ENCODE results near the gene RPTOR. TPM values are rescaled to one million over a fixed set of nuclear protein-coding genes. Genes with fewer than 3 reads are reported as not detected.

RPTOR gene
- total RNA-seq, 2 experiments from 2014 or later = 45.3 to 49.1 TPM

- peak; percentile 32 for ATAC-seq
Observed at GRCh38 chr17:80871341-80871740, 326.7 kb downstream of the RPTOR start.

DNA sequence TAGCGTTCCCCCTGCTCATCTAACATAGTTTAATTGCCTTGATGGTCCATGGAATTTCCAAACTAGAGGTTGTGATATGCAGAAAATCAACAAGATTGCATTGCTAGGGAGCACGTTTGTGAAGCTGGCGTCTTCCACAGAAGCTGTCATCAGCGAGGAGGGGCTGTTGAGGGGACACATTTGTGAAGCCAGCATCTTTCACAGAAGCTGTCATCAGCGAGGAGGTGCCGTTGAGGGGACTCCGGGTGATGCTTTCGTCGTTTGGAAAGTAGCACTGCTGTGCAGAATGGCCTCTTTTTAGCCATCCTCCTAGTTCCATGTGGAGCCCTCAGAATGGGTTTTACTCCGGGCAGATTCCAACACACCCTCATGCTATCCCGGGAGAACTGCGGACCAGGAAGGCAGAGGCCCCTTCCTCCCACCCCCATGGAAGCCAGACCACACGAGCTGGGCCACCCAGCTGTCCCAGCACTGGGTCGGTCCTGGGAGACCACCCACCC, 327.4 kb downstream of the RPTOR start:
- TF ChIP-seq CTCF (IDR thresholded peaks at IDR 0.05) = no peak
- Mint-ChIP-seq H3K27ac (peak overlapping the region; percentile 77), H3K9me3 (no peaks in the 10 kb centered on the region), H3K36me3 (ENCODE audit: low read depth) (peaks cover 37% of the 10 kb centered on the region), H3K27me3 (no peaks in the 10 kb centered on the region), H3K4me3 (no peak overlapping the region), H3K4me1 (ENCODE audit: low read depth) (peaks cover 76% of the 10 kb centered on the region)
- intact Hi-C loops (cut with micrococcal nuclease) = no loop called here
- DNase-seq (no peak), ATAC-seq (no peak)
- CTCF ChIA-PET = interaction anchor here (0.6 to 1.6 kb wide), 3 partner anchors 8 to 87 kb away, joined by 3 to 9 read pairs (median 3); no protein-coding TSS in a partner anchor
- POLR2A ChIA-PET = interaction anchor here (1.8 kb wide), 1 partner anchor 9 kb away, joined by 4 read pairs; no protein-coding TSS in a partner anchor

More at GRCh38 chr17:80871341-80871740, 326.7 kb downstream of the RPTOR start:
- intact Hi-C loops (cut with micrococcal nuclease) = no loop called here
- peaks cover 74% of the 10 kb centered on the region for H3K4me1 Mint-ChIP-seq (ENCODE audit: low read depth)
- no peak for TF ChIP-seq CTCF (IDR thresholded peaks at IDR 0.05)
- H3K4me3 Mint-ChIP-seq = peak overlapping the region; percentile 21
- no peaks in the 10 kb centered on the region for H3K27me3 Mint-ChIP-seq
- peak; percentile 41 for DNase-seq
- H3K9me3 Mint-ChIP-seq = no peaks in the 10 kb centered on the region
- CTCF ChIA-PET = interaction anchor here (1.0 to 1.6 kb wide), 2 partner anchors 28 to 86 kb away, joined by 3 to 9 read pairs; no protein-coding TSS in a partner anchor
- POLR2A ChIA-PET = interaction anchor here (1.8 kb wide), 1 partner anchor 9 kb away, joined by 4 read pairs; no protein-coding TSS in a partner anchor
- H3K36me3 Mint-ChIP-seq (ENCODE audit: low read depth) = peaks cover 35% of the 10 kb centered on the region
- H3K27ac Mint-ChIP-seq = peak overlapping the region; percentile 77

- ATAC-seq = no peak
- Mint-ChIP-seq H3K27ac (no peak overlapping the region), H3K9me3 (no peaks in the 10 kb centered on the region), H3K36me3 (ENCODE audit: low read depth) (peaks cover 38% of the 10 kb centered on the region), H3K4me1 (ENCODE audit: low read depth) (peaks cover 77% of the 10 kb centered on the region), H3K27me3 (no peaks in the 10 kb centered on the region), H3K4me3 (no peak overlapping the region)
- intact Hi-C loops (cut with micrococcal nuclease) = no loop called here
- no peak for TF ChIP-seq CTCF (IDR thresholded peaks at IDR 0.05)
- DNase-seq = no peak
- ChIA-PET CTCF (interaction anchor here (0.6 to 1.7 kb wide), 5 partner anchors 9 to 88 kb away, joined by 3 to 9 read pairs (median 4); no protein-coding TSS in a partner anchor), POLR2A (interaction anchor here (0.6 to 1.8 kb wide), 3 partner anchors 10 to 39 kb away, joined by 3 to 4 read pairs (median 3); no protein-coding TSS in a partner anchor)
Observed at GRCh38 chr17:80872501-80873306, 328.1 kb downstream of the RPTOR start.

DNA sequence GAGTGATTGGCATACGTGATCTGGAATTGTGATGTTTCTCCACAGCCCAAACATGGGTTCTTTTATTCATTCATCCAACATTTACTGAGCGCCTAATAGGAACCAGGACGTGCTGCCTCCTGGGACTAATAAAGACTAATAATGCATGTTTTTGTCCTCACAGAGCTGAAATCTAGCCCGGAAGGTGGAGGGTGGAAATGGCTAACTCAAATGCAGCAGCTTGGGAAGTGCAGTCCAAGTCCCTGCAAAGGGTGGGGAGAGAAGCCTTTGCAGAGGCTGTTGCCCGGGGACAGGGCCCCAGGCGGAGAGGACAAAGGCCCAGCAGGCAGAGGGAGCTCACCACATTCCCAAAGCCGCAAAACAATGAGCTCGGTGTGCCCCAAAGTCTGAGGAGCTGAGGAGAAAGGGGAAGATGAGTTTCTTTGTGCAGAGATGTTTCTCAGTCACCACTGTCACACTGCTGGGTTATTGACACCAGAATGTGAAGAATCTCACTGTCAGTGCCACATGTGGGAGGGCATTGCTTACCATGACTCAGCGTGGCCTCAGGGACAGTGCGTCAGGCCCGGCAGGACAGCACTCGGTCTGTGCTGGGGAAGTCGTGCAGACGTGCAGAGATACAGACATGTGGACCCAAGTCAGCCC, 328.8 kb downstream of the RPTOR start:
- intact Hi-C loops (cut with micrococcal nuclease) = no loop called here
- DNase-seq (no peak), ATAC-seq (no peak)
- H3K36me3 Mint-ChIP-seq (ENCODE audit: low read depth) = peaks cover 38% of the 10 kb centered on the region
- H3K9me3 Mint-ChIP-seq = no peaks in the 10 kb centered on the region
- H3K27ac Mint-ChIP-seq = peak overlapping the region; percentile 25
- H3K4me1 Mint-ChIP-seq (ENCODE audit: low read depth) = peaks cover 77% of the 10 kb centered on the region
- POLR2A ChIA-PET = interaction anchor here (0.6 to 1.0 kb wide), 2 partner anchors 20 to 40 kb away, joined by 3 read pairs; no protein-coding TSS in a partner anchor
- CTCF ChIA-PET = interaction anchor here (1.2 to 1.7 kb wide), 2 partner anchors 20 to 26 kb away, joined by 4 read pairs; no protein-coding TSS in a partner anchor
- no peaks in the 10 kb centered on the region for H3K27me3 Mint-ChIP-seq
- no peak overlapping the region for H3K4me3 Mint-ChIP-seq
- TF ChIP-seq CTCF (IDR thresholded peaks at IDR 0.05) = no peak

All from activated CD8-positive, alpha-beta T cell treated with anti-CD3 and anti-CD28 coated beads for 36 hours (primary cell).